Middle frontal gyrus (tissue), 1 donor: Measurements from ENCODE around the gene SOHLH2.

ENCODE experiments used
- DNase-seq: peaks from one replicate; pipeline ENCODE4 v3.0.0-alpha.2; 2015; ENCODE audit warnings: low spot score; ENCODE audit errors: extremely low spot score

Gene SOHLH2

GRCh38 chr13:36214163-36214921 is at the start of gene SOHLH2:
TSS of gene SOHLH2 (minus strand) at chr13:36214556. CDS start at chr13:36214526, 30 bp downstream.
- DNase-seq = no peak

- DNase-seq = no peak
These were observed 47.6 kb upstream of the SOHLH2 start for GRCh38 chr13:36261976-36262375.

GRCh38 chr13:36261011-36261410 is 46.7 kb upstream of the SOHLH2 start:
- DNase-seq = no peak

- DNase-seq = no peak
These were observed 45.2 kb upstream of the SOHLH2 start for GRCh38 chr13:36259361-36260137.

GRCh38 chr13:36258831-36259230 is 44.5 kb upstream of the SOHLH2 start:
- DNase-seq = no peak

- no peak for DNase-seq
These were observed 37.2 kb upstream of the SOHLH2 start for GRCh38 chr13:36251526-36251925.

- DNase-seq = no peak
These were observed 36.7 kb upstream of the SOHLH2 start for GRCh38 chr13:36251017-36251416.

GRCh38 chr13:36248700-36249099 is 34.3 kb upstream of the SOHLH2 start:
- no peak for DNase-seq

GRCh38 chr13:36244990-36245389 is 30.6 kb upstream of the SOHLH2 start:
- DNase-seq = no peak

GRCh38 chr13:36244073-36244472 is 29.7 kb upstream of the SOHLH2 start:
- DNase-seq = no peak

- no peak for DNase-seq
These were observed 28.4 kb upstream of the SOHLH2 start for GRCh38 chr13:36242761-36243160.

- DNase-seq = no peak
These were observed 16.9 kb upstream of the SOHLH2 start for GRCh38 chr13:36231236-36231635.

- no peak for DNase-seq
These were observed 10.4 kb upstream of the SOHLH2 start for GRCh38 chr13:36224730-36225129.

- DNase-seq = no peak
These were observed 5.5 kb upstream of the SOHLH2 start for GRCh38 chr13:36219883-36220282.

- DNase-seq = no peak
These were observed 3.1 kb upstream of the SOHLH2 start for GRCh38 chr13:36217456-36217855.

GRCh38 chr13:36212789-36213188 is 1.6 kb downstream of the SOHLH2 start:
- DNase-seq = no peak

GRCh38 chr13:36211567-36211966 is 2.8 kb downstream of the SOHLH2 start:
- no peak for DNase-seq

- no peak for DNase-seq
These were observed 3.6 kb downstream of the SOHLH2 start for GRCh38 chr13:36210738-36211137.

- DNase-seq = no peak
These were observed 6.7 kb downstream of the SOHLH2 start for GRCh38 chr13:36207672-36208071.

GRCh38 chr13:36193151-36193855 is 21.1 kb downstream of the SOHLH2 start:
- no peak for DNase-seq

- no peak for DNase-seq
These were observed 22.2 kb downstream of the SOHLH2 start for GRCh38 chr13:36192166-36192565.

GRCh38 chr13:36190771-36191170 is 23.6 kb downstream of the SOHLH2 start:
- DNase-seq = no peak
